ENCODE measurements around the gene SYNC. TPM values are rescaled to one million over a fixed set of nuclear protein-coding genes. Genes with fewer than 3 reads are reported as not detected.
"Not testable (repeated sequence)": the region's sequence is repeated elsewhere in the genome, so short reads cannot be mapped to it uniquely, and the experiment has no call there.

Gene SYNC
- polyA plus RNA-seq, 3 donors, result 0.56 to 9.0 (median 5.6) TPM

- no peak overlapping the region for H3K27ac ChIP-seq (ENCODE audit: low read depth, low read length)
- WGBS, 3 donors, result 12 to 14% (median 12%) methylated on average over 21 to 27 of the region's 27 CpGs
These were observed 495 bp downstream of the SYNC start for GRCh38 chr1:32701951-32702598.

GRCh38 chr1:32701421-32701911 is 1.1 kb downstream of the SYNC start:
- WGBS, 3 donors, result 33 to 44% (median 41%) methylated on average over 6 of the region's 6 CpGs
- H3K27ac ChIP-seq (ENCODE audit: low read depth, low read length), result no peak overlapping the region

- 95 to 96% (median 96%) methylated on average over 8 of the region's 8 CpGs for WGBS, 3 donors
- not testable (repeated sequence) for H3K27ac ChIP-seq (ENCODE audit: low read depth, low read length)
These were observed 5.6 kb downstream of the SYNC start for GRCh38 chr1:32696996-32697395.

- WGBS, 3 donors, result 92 to 94% (median 93%) methylated on average over 9 of the region's 9 CpGs
- H3K27ac ChIP-seq (ENCODE audit: low read depth, low read length), result no peak overlapping the region
These were observed 6.5 kb downstream of the SYNC start for GRCh38 chr1:32696041-32696440.

GRCh38 chr1:32695098-32695904 is 7.3 kb downstream of the SYNC start:
- H3K27ac ChIP-seq (ENCODE audit: low read depth, low read length), result no peak overlapping the region
- WGBS, 3 donors, result 39 to 68% (median 50%) methylated on average over 17 of the region's 17 CpGs

- WGBS, 3 donors, result 95 to 96% (median 95%) methylated on average over 6 of the region's 6 CpGs
- no peak overlapping the region for H3K27ac ChIP-seq (ENCODE audit: low read depth, low read length)
These were observed 9.0 kb downstream of the SYNC start for GRCh38 chr1:32693455-32694174.

- H3K27ac ChIP-seq (ENCODE audit: low read depth, low read length), result no peak overlapping the region
- WGBS, 3 donors, result 93 to 100% (median 94%) methylated on average over 2 of the region's 2 CpGs
These were observed 16.2 kb downstream of the SYNC start for GRCh38 chr1:32686387-32686786.

GRCh38 chr1:32685498-32685897 is 17.1 kb downstream of the SYNC start:
- no peak overlapping the region for H3K27ac ChIP-seq (ENCODE audit: low read depth, low read length)
- WGBS, 3 donors, result 76 to 83% (median 80%) methylated on average over 2 of the region's 2 CpGs

- WGBS, 3 donors, result 27 to 69% (median 28%) methylated on average over 2 of the region's 2 CpGs
- H3K27ac ChIP-seq (ENCODE audit: low read depth, low read length), result no peak overlapping the region
These were observed 18.3 kb downstream of the SYNC start for GRCh38 chr1:32684167-32684811.

- H3K27ac ChIP-seq (ENCODE audit: low read depth, low read length), result no peak overlapping the region
- WGBS, 3 donors, result 88 to 92% (median 90%) methylated on average over 3 of the region's 3 CpGs
These were observed 19.2 kb downstream of the SYNC start for GRCh38 chr1:32683397-32683796.

GRCh38 chr1:32681999-32682398 is 20.6 kb downstream of the SYNC start:
- H3K27ac ChIP-seq (ENCODE audit: low read depth, low read length), result no peak overlapping the region
- 38 to 75% (median 74%) methylated on average over 3 of the region's 3 CpGs for WGBS, 3 donors

GRCh38 chr1:32681509-32681908 is 21.1 kb downstream of the SYNC start:
- H3K27ac ChIP-seq (ENCODE audit: low read depth, low read length), result no peak overlapping the region
- WGBS, 3 donors, result 44 to 52% (median 50%) methylated on average over 2 of the region's 2 CpGs

GRCh38 chr1:32680642-32681041 is 21.9 kb downstream of the SYNC start:
- H3K27ac ChIP-seq (ENCODE audit: low read depth, low read length), result no peak overlapping the region
- 57 to 97% (median 94%) methylated on average over 1 of the region's 1 CpG for WGBS, 3 donors

- not testable (repeated sequence) for H3K27ac ChIP-seq (ENCODE audit: low read depth, low read length)
- 58 to 93% (median 68%) methylated on average over 4 of the region's 4 CpGs for WGBS, 3 donors
These were observed 22.6 kb downstream of the SYNC start for GRCh38 chr1:32679993-32680392.

- 29 to 54% (median 43%) methylated on average over 3 of the region's 3 CpGs for WGBS, 3 donors
- no peak overlapping the region for H3K27ac ChIP-seq (ENCODE audit: low read depth, low read length)
These were observed 25.6 kb downstream of the SYNC start for GRCh38 chr1:32676945-32677344.

GRCh38 chr1:32668716-32669115 is 33.9 kb downstream of the SYNC start:
- 95 to 99% (median 96%) methylated on average over 5 of the region's 5 CpGs for WGBS, 3 donors

GRCh38 chr1:32666901-32667566 is 35.5 kb downstream of the SYNC start:
- H3K27ac ChIP-seq (ENCODE audit: low read depth, low read length), result no peak overlapping the region

More at GRCh38 chr1:32668716-32669115, 33.9 kb downstream of the SYNC start:
- H3K27ac ChIP-seq (ENCODE audit: low read depth, low read length), result not testable (repeated sequence)

GRCh38 chr1:32665915-32666314 is 36.7 kb downstream of the SYNC start:
- WGBS, 3 donors, result 55 to 63% (median 63%) methylated on average over 1 of the region's 1 CpG
- H3K27ac ChIP-seq (ENCODE audit: low read depth, low read length), result no peak overlapping the region

More at GRCh38 chr1:32666901-32667566, 35.5 kb downstream of the SYNC start:
- 77 to 86% (median 83%) methylated on average over 12 of the region's 12 CpGs for WGBS, 3 donors
